ENCODE measurements around the gene THSD8. TPM values are rescaled to one million over a fixed set of nuclear protein-coding genes. Genes with fewer than 3 reads are reported as not detected.
A peak's percentile ranks its signal among the peaks of the same experiment; 100 is the strongest.

Gene THSD8
- total and polyA plus RNA-seq, 2 donors (not counting 1 experiment from before 2014, with no cell fraction given) = not detected

DNA sequence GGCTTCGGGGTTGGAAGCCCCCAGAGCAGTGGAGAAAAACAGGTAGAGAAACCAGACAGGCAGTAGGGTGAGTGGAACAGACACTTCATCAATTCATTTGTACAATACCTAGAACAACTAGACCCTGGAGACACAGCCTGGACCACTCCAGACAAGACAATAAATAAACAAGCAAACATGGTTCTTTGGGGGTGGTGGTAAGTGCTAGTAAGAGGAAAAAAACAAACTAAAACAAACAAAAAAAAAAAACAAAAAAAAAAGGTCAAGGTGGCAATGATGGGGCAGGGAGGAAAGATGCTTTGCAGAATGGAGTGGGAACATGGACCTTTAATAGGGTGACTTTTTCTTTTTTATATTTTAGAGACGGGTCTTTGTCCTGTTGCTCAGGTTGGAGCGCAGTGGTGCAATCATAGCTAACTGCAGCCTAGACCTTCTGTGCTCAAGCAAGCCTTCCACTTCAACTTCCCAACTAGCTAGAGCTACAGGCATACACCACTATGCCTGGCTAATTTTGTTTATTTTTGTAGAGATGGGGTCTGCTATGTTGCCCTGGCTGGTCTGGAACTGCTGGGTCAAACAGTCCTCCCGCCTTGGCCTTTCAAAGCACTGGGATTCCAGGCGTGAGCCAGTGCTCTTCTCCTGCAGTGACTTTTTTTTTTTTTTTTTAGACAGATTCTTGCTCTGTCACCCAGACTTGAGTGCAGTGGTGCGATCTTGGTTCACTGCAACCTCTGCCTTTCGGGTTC lies 7.5 kb upstream of the THSD8 start:
- H3K36me3 ChIP-seq (replicated peaks in 1 of 2; ENCODE audit: control extremely low read depth in 1 of 2, control insufficient read depth in 1 of 2, extremely low read depth in 1 of 2, insufficient read depth in 2 of 2, low read length in 1 of 2) = peaks cover 0 to 4% of the 10 kb centered on the region in 2 experiments
- H3K4me2 ChIP-seq (replicated peaks; ENCODE audit: low read depth, low read length, poor library complexity, severe bottlenecking) = peak overlapping the region; percentile 91
- H3K9ac ChIP-seq (ENCODE audit: low read length) = peak overlapping the region; percentile 86
- peaks cover 19% of the 10 kb centered on the region for H4K20me1 ChIP-seq (ENCODE audit: control insufficient read depth, insufficient read depth, low read length, poor library complexity, severe bottlenecking)
- DNase-seq = no peak
- Mint-ChIP-seq H3K4me1 (peaks cover 30% of the 10 kb centered on the region), H3K9me3 (ENCODE audit: insufficient read depth) (no peaks in the 10 kb centered on the region), H3K4me3 (peak overlapping the region; percentile 67), H3K27ac (peak overlapping the region; percentile 99), H3K27me3 (no peaks in the 10 kb centered on the region)
- ChIA-PET CTCF (interaction anchor here (0.6 to 17.9 kb wide), 5 partner anchors 12 to 242 kb away, joined by 3 to 1147 read pairs (median 4); partner anchors contain the start of gene HOOK2), POLR2A (interaction anchor here (0.6 to 6.8 kb wide), 10 partner anchors 11 to 1958 kb away, joined by 3 to 233 read pairs (median 6); partner anchors contain the start of genes DHPS, GCDH, HOOK2 and TMED1)
- no peak for ATAC-seq (ENCODE audit: low read depth)
- WGBS (ENCODE audit: insufficient coverage) = 75% methylated on average over 2 of the region's 7 CpGs
- H3K9me3 ChIP-seq (ENCODE audit: control extremely low read depth in 1 of 3, control insufficient read depth in 2 of 3, insufficient read depth in 1 of 3, low read length in 2 of 3) = no peaks in the 10 kb centered on the region
- intact Hi-C loops (cut with micrococcal nuclease) = loop anchor here (5.0 kb wide), 3 partner anchors 62 to 1043 kb away; partner anchors contain the start of genes TRIR, ZNF490 and ZNF791
- peak overlapping the region; percentile 61 to 99 (median 97) for H3K4me3 ChIP-seq (ENCODE audit: control extremely low read depth in 1 of 5, extremely low read depth in 1 of 5, insufficient read depth in 1 of 5, low read depth in 2 of 5, low read length in 4 of 5)
- no peak for TF ChIP-seq CTCF (IDR thresholded peaks at IDR 0.05)
- TF ChIP-seq EZH2 (IDR thresholded peaks at IDR 0.05; ENCODE audit: borderline replicate concordance, insufficient read depth, low read depth, low read length, poor library complexity, severe bottlenecking) = no peak
- peaks cover 21 to 36% of the 10 kb centered on the region in 2 donors for H3K4me1 ChIP-seq (ENCODE audit: control insufficient read depth in 2 of 2, insufficient read depth in 2 of 2, low read length in 2 of 2)
- no peak overlapping the region for H2AFZ ChIP-seq (ENCODE audit: insufficient read depth, low read depth, low read length, poor library complexity, severe bottlenecking)
- H3K27me3 ChIP-seq (replicated peaks in 1 of 4; ENCODE audit: control extremely low read depth in 1 of 4, control insufficient read depth in 3 of 4, insufficient read depth in 4 of 4, low read length in 3 of 4) = no peaks in the 10 kb centered on the region
- H3K27ac ChIP-seq (ENCODE audit: low read length in 2 of 2) = peak overlapping the region; percentile 95 to 97
- H3K79me2 ChIP-seq (ENCODE audit: control insufficient read depth, insufficient read depth, low read length) = peaks cover 25% of the 10 kb centered on the region
